ENCODE data around the gene TOP3B.
A peak's percentile ranks its signal among the peaks of the same experiment; 100 is the strongest.

Gene TOP3B

DNA sequence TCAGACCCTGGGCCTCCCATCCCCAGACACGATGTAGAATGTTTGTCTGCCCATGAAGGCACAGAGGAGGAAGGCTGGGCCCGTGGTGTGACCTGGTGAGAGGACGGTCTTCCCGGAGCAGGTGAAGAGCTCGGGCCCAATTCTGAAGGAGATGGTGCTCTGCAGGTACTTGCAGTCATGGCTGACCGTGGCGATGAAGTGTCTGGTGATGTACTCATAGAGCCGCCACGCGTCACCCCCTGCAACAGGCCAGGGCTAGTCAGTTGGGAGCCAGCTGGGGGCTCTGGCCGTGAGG, 20.0 kb downstream of the TOP3B start:
- TF ChIP-seq TEAD4 (IDR thresholded peaks at IDR 0.05) (no peak), USF1 (IDR thresholded peaks at IDR 0.05) (no peak)

DNA sequence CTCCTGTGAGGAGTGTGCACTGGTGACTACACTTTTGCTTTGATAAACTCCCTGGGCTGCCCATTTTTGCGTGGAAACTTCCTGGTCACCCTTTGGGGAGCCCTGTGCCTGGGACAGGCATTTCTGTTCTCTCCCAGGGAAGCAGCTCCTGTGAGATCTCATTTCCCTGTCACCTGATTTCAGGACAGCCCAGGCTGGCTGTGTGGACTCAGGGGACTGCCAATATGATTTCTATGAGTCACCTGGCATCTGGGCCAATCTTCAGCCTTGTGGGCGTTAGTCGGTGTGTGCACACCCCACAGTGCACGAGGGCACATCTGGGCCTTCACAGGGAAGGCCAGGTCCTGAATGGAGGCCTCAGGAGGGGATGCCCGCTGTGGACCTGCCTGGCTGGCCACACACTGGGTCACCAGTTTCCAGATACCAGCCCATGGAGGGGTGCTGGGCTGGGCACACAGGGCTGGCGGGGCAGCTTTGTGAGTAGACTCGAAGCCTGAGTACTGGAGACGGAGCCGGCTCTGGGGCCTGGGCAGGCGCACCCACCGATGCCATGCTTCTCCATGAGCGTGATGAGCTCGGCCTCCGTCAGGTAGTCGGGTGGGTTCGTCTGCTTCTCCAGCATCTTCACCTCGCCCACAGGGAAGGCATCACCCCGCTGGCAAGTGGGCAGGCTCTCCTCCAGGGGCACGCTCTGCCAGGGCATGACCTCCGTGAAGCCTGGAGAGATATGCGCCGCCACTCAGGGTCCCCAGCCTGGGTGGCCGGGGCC, 20.5 kb downstream of the TOP3B start:
- TF ChIP-seq YY1 (IDR thresholded peaks at IDR 0.05; ENCODE audit: low read depth) (no peak), TEAD4 (IDR thresholded peaks at IDR 0.05) (no peak), EP300 (IDR thresholded peaks at IDR 0.05; ENCODE audit: borderline replicate concordance) (no peak), USF1 (IDR thresholded peaks at IDR 0.05) (0 out of 2 replicates have a peak, but pooled peaks have one; percentile 24)
- TF ChIP-seq, protein P1, sequence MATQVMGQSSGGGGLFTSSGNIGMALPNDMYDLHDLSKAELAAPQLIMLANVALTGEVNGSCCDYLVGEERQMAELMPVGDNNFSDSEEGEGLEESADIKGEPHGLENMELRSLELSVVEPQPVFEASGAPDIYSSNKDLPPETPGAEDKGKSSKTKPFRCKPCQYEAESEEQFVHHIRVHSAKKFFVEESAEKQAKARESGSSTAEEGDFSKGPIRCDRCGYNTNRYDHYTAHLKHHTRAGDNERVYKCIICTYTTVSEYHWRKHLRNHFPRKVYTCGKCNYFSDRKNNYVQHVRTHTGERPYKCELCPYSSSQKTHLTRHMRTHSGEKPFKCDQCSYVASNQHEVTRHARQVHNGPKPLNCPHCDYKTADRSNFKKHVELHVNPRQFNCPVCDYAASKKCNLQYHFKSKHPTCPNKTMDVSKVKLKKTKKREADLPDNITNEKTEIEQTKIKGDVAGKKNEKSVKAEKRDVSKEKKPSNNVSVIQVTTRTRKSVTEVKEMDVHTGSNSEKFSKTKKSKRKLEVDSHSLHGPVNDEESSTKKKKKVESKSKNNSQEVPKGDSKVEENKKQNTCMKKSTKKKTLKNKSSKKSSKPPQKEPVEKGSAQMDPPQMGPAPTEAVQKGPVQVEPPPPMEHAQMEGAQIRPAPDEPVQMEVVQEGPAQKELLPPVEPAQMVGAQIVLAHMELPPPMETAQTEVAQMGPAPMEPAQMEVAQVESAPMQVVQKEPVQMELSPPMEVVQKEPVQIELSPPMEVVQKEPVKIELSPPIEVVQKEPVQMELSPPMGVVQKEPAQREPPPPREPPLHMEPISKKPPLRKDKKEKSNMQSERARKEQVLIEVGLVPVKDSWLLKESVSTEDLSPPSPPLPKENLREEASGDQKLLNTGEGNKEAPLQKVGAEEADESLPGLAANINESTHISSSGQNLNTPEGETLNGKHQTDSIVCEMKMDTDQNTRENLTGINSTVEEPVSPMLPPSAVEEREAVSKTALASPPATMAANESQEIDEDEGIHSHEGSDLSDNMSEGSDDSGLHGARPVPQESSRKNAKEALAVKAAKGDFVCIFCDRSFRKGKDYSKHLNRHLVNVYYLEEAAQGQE (IDR thresholded peaks at IDR 0.05; ENCODE audit: low read depth), result no peak

GRCh38 chr22:21961127-21961867, 21.3 kb downstream of the TOP3B start:
- no peak for TF ChIP-seq TEAD4 (IDR thresholded peaks at IDR 0.05)
- 0 out of 2 replicates have a peak, but pooled peaks have one; percentile 13 for TF ChIP-seq NFIC (IDR thresholded peaks at IDR 0.05)

DNA sequence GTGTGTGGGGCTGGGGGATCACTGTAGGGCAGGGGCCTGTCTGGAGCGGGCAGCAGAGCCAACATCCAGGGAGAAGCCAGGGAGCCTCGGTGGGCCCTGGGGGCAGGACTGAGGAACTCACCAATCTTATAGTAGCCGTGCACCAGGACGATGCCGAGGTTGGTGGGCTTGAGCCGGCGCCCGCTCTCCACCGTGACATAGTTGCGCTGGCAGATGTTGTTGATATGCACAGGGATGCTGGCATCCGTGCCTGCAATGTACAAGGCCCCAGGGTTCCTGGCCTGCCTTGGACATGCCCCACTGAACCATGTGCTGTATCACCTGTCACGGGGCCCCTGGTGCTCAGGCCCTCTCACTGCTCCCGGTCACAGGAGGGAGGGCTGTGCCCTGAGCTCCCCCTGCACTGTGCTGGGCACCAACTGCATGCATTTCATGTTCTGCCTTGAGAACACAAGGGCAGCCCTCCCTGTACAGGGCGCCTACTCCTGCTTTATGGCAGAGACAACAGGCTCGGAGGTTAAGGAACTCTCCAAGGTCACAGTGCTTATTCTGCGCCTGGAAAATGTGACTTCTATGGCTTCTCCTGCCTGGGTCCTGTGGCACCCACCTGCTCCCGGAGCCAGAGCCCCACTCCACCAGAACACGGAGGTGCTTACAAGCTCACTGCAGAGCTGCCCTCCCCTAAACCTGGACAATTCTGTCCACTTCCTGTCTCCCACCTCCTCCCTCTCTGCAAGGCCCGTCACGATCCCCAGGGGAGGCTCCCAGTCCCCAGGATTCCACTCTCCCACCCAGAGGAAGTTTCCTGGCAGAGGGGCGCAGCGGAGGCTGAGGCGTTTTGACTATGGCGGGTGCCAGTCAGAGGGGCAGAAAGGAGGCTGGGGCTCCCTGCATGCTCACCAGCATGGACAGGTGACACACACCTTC, 22.1 kb downstream of the TOP3B start:
- TF ChIP-seq TCF12 (IDR thresholded peaks at IDR 0.05; ENCODE audit: low read depth), result no peak
- TF ChIP-seq USF1 (IDR thresholded peaks at IDR 0.05), result no peak
- TF ChIP-seq YY1 (IDR thresholded peaks at IDR 0.05; ENCODE audit: low read depth), result no peak
- TF ChIP-seq CREB1 (IDR thresholded peaks at IDR 0.05; ENCODE audit: low read depth), result no peak
- TF ChIP-seq FOXM1 (IDR thresholded peaks at IDR 0.05; ENCODE audit: borderline replicate concordance, low read depth), result no peak
- TF ChIP-seq ZBTB7A (IDR thresholded peaks at IDR 0.05; ENCODE audit: low read depth), result no peak
- TF ChIP-seq MAX (IDR thresholded peaks at IDR 0.05), result no peak

- TF ChIP-seq MAX (IDR thresholded peaks at IDR 0.05) (no peak), CEBPB (IDR thresholded peaks at IDR 0.05) (no peak), NFIC (IDR thresholded peaks at IDR 0.05) (no peak), ZBTB7A (IDR thresholded peaks at IDR 0.05; ENCODE audit: low read depth) (no peak), YY1 (IDR thresholded peaks at IDR 0.05; ENCODE audit: low read depth) (no peak), TCF12 (IDR thresholded peaks at IDR 0.05; ENCODE audit: low read depth) (no peak), EP300 (IDR thresholded peaks at IDR 0.05; ENCODE audit: borderline replicate concordance) (no peak), TAF1 (IDR thresholded peaks at IDR 0.05; ENCODE audit: low read depth) (no peak), TEAD4 (IDR thresholded peaks at IDR 0.05) (no peak), FOXM1 (IDR thresholded peaks at IDR 0.05; ENCODE audit: borderline replicate concordance, low read depth) (no peak), CREB1 (IDR thresholded peaks at IDR 0.05; ENCODE audit: low read depth) (no peak), EGR1 (IDR thresholded peaks at IDR 0.05) (no peak), USF1 (IDR thresholded peaks at IDR 0.05) (no peak), RAD21 (IDR thresholded peaks at IDR 0.05; ENCODE audit: low read depth) (no peak)
- TF ChIP-seq, protein P1 (IDR thresholded peaks at IDR 0.05; ENCODE audit: low read depth), result no peak
Observed at GRCh38 chr22:21959274-21960074, 23.1 kb downstream of the TOP3B start.

Data from Ishikawa (cell line).